HUDEP-2 (cell line): ENCODE measurements around the gene CDIP1.

Experiments
- DNase-seq, 76 experiments: peaks; one replicate each; lab custom pipeline; 2025; ENCODE audit not compliant: unreplicated experiment in 76 of 76; lab: John Stamatoyannopoulos, UW

The CDIP1 gene

DNA sequence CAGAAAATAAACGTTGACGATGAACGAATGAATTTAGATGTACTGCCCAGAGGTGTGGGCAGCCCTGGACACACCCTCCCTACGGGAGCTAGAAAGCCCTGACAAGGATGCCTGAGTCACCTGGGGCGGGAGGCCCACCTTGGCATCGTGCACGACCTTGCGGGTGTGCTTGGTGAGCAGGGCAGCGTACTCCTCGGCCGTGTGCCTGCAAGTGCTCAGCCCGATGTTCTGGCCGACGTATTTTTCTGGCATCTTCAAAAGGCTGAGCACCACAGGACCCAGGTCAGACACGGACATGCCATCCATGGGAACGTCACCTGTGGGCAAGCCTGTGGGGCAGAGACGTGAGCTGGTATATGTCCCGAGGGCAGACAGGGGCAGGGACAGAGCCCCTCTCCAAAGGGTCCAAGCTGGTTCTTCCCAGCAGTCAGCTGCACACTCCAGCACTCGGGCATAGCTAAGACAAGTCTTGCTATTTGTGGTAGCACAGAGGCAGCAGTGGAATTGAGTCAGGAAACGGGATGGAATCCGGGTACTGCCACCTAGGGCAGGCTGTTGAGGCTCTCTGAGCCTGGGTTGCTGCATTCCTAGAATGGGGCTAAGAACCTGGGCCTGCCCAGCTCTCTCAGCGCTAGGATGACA lies 74.9 kb downstream of the CDIP1 start:
- DNase-seq, result no peak

DNA sequence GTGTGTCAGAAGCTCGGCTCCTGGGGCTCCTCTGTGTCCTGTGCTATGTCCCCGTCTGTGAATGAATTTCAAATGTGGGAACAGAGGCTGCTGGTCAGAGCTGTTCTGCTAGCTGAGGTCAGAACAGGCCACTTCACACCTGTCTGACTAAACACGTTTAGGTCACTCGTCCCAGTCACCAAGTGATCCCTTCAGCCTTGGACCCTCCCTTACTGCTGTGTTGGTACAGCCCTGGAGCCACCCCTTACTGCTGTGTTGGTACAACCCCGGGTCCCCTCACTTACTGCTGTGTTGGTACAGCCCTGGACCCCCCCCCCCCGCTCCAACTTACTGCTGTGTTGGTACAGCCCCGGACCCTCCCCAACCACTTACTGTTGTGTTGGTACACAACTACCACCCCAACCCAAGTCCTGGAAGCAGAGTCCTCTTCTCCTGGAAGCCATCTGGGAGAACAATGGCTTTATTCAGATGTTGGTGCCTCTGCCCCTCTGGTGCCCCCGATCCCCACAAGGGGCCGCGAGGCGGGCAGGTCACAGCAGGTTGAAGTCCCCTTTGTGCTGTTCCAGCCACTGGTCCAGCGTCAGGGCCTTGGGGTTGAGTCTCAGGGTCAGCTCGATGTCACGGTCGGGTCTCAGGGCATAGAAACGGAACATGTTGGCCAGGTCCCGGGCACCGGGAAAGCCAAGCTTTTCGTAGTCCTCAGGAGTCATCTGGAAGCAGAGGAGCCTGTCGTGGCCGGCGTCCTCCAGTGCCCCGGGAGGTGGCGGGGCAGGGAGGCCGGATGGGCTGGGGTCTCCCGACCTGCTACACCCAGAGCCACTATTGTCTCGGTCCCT lies 77.1 kb downstream of the CDIP1 start:
- DNase-seq, result peak in 1 of 76 experiments; percentile 4

DNA sequence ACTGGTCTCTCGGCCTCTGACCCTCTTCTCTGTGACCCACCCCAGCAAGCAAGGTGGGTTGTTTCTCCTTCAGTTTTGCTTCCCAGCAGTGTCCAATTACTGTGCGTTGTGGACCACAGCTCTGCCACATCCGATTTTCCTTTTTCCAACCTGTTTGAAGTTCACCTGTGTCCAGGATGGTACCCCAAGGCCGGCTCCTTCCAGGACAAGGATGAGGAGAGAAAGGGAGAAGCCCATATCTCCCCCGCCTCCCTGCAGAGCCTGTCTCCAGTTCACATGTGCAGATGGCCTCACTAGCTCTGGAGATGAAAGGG lies 77.7 kb downstream of the CDIP1 start:
- DNase-seq, result no peak
